HG03521 (cell line): ENCODE data around the gene STARD3.

Experiments used
- ATAC-seq: cut with Tn5 transposase; IDR thresholded peaks from one replicate; pipeline ENCODE4 v1.9.1; 2021; ENCODE audit warnings: mild to moderate bottlenecking, moderate library complexity; ENCODE audit not compliant: unreplicated experiment

The STARD3 gene

GRCh38 chr17:39603304-39604016 is 33.5 kb upstream of the STARD3 start:
- no peak for ATAC-seq

- no peak for ATAC-seq
Observed at GRCh38 chr17:39604911-39605491, 31.9 kb upstream of the STARD3 start.

- ATAC-seq = no peak
Observed at GRCh38 chr17:39605492-39606433, 31.2 kb upstream of the STARD3 start.

- no peak for ATAC-seq
Observed at GRCh38 chr17:39606434-39607056, 30.4 kb upstream of the STARD3 start.

GRCh38 chr17:39607057-39607850 is 29.7 kb upstream of the STARD3 start:
- no peak for ATAC-seq

GRCh38 chr17:39607851-39608130 is 29.2 kb upstream of the STARD3 start, which contains the start of gene NEUROD2:
Gene NEUROD2, minus strand, starts transcription at chr17:39607920. Its CDS starts 1,321 bp downstream, at chr17:39606599.
- no peak for ATAC-seq

GRCh38 chr17:39608142-39608981 is 28.6 kb upstream of the STARD3 start:
- ATAC-seq = no peak

- ATAC-seq = no peak
Observed at GRCh38 chr17:39609416-39610025, 27.4 kb upstream of the STARD3 start.

- no peak for ATAC-seq
Observed at GRCh38 chr17:39611401-39612112, 25.4 kb upstream of the STARD3 start.

- ATAC-seq = no peak
Observed at GRCh38 chr17:39612291-39612894, 24.6 kb upstream of the STARD3 start.

GRCh38 chr17:39612935-39613464 is 23.9 kb upstream of the STARD3 start:
- no peak for ATAC-seq

- no peak for ATAC-seq
Observed at GRCh38 chr17:39614545-39615157, 22.3 kb upstream of the STARD3 start.

GRCh38 chr17:39615434-39615833 is 21.5 kb upstream of the STARD3 start:
- no peak for ATAC-seq

GRCh38 chr17:39617100-39617445 is 19.9 kb upstream of the STARD3 start:
- no peak for ATAC-seq

GRCh38 chr17:39617446-39618245 is 19.3 kb upstream of the STARD3 start:
- ATAC-seq = no peak

- no peak for ATAC-seq
Observed at GRCh38 chr17:39618246-39618913, 18.6 kb upstream of the STARD3 start.
